Thyroid gland (tissue), 4 donors: ENCODE measurements around the gene GRM7.

Experiments used
- CTCF ChIP-seq, 6 experiments: fragments of 200-600 bp in 3 of 6; fragments of 450-650 bp in 3 of 6; sonication (generic) in 3 of 6; IDR thresholded peaks; one replicate each; pipeline ENCODE4 v1.5.1; 2016 to 2019; ENCODE audit warnings: antibody characterized with exemption in 6 of 6, mild to moderate bottlenecking in 2 of 6, inconsistent platforms in 1 of 6, moderate library complexity in 1 of 6
- POLR2A ChIP-seq, 2 donors: fragments of 450-650 bp; IDR thresholded peaks; one replicate each; pipeline ENCODE4 v1.6.1; 2017; ENCODE audit warnings: antibody characterized with exemption in 2 of 2, mild to moderate bottlenecking in 2 of 2, moderate library complexity in 1 of 2

GRCh38 chr3:7029562-7029961 lies 168.6 kb downstream of the GRM7 start:
- TF ChIP-seq CTCF (IDR thresholded peaks at IDR 0.05) (no peak), POLR2A (IDR thresholded peaks at IDR 0.05) (no peak)
